SJCRH30 (cell line): ENCODE measurements around the gene KCTD15. TPM values are rescaled to one million over a fixed set of nuclear protein-coding genes. Genes with fewer than 3 reads are reported as not detected.

Source experiments
- DNase-seq, 2 experiments: peaks; one replicate each; pipeline ENCODE4 v3.0.0-alpha.2; 2015 to 2020
- H3K27ac ChIP-seq: fragments of 250-450 bp; sonication (Bioruptor Pico); 2 replicates; pipeline ENCODE4 v1.5.1; 2020; ENCODE audit warnings: mild to moderate bottlenecking, moderate library complexity
- H3K27me3 ChIP-seq: fragments of 250-450 bp; sonication (Bioruptor Pico); 2 replicates; pipeline ENCODE4 v1.5.1; 2020; ENCODE audit warnings: mild to moderate bottlenecking, moderate library complexity
- H3K36me3 ChIP-seq: fragments of 250-450 bp; sonication (Bioruptor Pico); 2 replicates; pipeline ENCODE4 v1.5.1; 2020; ENCODE audit warnings: mild to moderate bottlenecking, moderate library complexity
- H3K4me1 ChIP-seq: fragments of 250-450 bp; sonication (Bioruptor Pico); 2 replicates; pipeline ENCODE4 v1.5.1; 2020; ENCODE audit warnings: mild to moderate bottlenecking, moderate library complexity
- H3K4me3 ChIP-seq: fragments of 250-450 bp; sonication (Bioruptor Pico); 2 replicates; pipeline ENCODE4 v1.5.1; 2020; ENCODE audit warnings: mild to moderate bottlenecking, moderate library complexity
- H3K9me3 ChIP-seq: fragments of 250-450 bp; sonication (Bioruptor Pico); replicated peaks from 2 replicates; pipeline ENCODE4 v1.5.1; 2020; ENCODE audit warnings: mild to moderate bottlenecking, moderate library complexity
- total RNA-seq: library from RNA; depleted of rRNA; stranded (reverse); fragments of >200 nt; shearing (Covaris generic); gene quantifications from 2 replicates; pipeline ENCODE4 v1.2.3, GENCODE V29; 2014

Gene KCTD15
- total RNA-seq, 1 experiment from 2014 or later, result 42.0 TPM

- peaks cover 10% of the 10 kb centered on the region for H3K4me1 ChIP-seq
- H3K4me3 ChIP-seq, result peak overlapping the region; percentile 100
- DNase-seq, result no peak
- peaks cover 9% of the 10 kb centered on the region for H3K36me3 ChIP-seq
- H3K9me3 ChIP-seq, result no peaks in the 10 kb centered on the region
- H3K27me3 ChIP-seq, result no peaks in the 10 kb centered on the region
- no peak overlapping the region; the same call in 1 of the 2 replicates for H3K27ac ChIP-seq
These were observed 2.0 kb downstream of the KCTD15 start for GRCh38 chr19:33798681-33799111.

- H3K27ac ChIP-seq, result no peak overlapping the region
- no peaks in the 10 kb centered on the region for H3K27me3 ChIP-seq
- H3K9me3 ChIP-seq, result no peaks in the 10 kb centered on the region
- DNase-seq, result no peak
- peaks cover 13% of the 10 kb centered on the region for H3K36me3 ChIP-seq
- H3K4me1 ChIP-seq, result peaks cover 4% of the 10 kb centered on the region; the same call in 1 of the 2 replicates
- no peak overlapping the region for H3K4me3 ChIP-seq
These were observed 2.8 kb downstream of the KCTD15 start for GRCh38 chr19:33799476-33799875.

GRCh38 chr19:33800012-33800680 is 3.5 kb downstream of the KCTD15 start:
- no peak overlapping the region for H3K4me3 ChIP-seq
- no peak overlapping the region for H3K27ac ChIP-seq
- DNase-seq, result no peak
- no peaks in the 10 kb centered on the region for H3K9me3 ChIP-seq
- peaks cover 18% of the 10 kb centered on the region for H3K36me3 ChIP-seq
- H3K27me3 ChIP-seq, result no peaks in the 10 kb centered on the region
- peaks cover 3% of the 10 kb centered on the region; the same call in 1 of the 2 replicates for H3K4me1 ChIP-seq

GRCh38 chr19:33801411-33801810 is 4.7 kb downstream of the KCTD15 start:
- DNase-seq, result no peak
- Histone ChIP-seq H3K4me3 (no peak overlapping the region), H3K27me3 (no peaks in the 10 kb centered on the region), H3K27ac (no peak overlapping the region), H3K36me3 (peaks cover 25% of the 10 kb centered on the region), H3K4me1 (peaks cover 3% of the 10 kb centered on the region; the same call in 1 of the 2 replicates), H3K9me3 (no peaks in the 10 kb centered on the region)

GRCh38 chr19:33802001-33802400 is 5.3 kb downstream of the KCTD15 start:
- DNase-seq, result no peak
- H3K4me3 ChIP-seq, result no peak overlapping the region
- peaks cover 3% of the 10 kb centered on the region; the same call in 1 of the 2 replicates for H3K4me1 ChIP-seq
- no peak overlapping the region for H3K27ac ChIP-seq
- H3K36me3 ChIP-seq, result peaks cover 27% of the 10 kb centered on the region
- H3K27me3 ChIP-seq, result no peaks in the 10 kb centered on the region
- H3K9me3 ChIP-seq, result no peaks in the 10 kb centered on the region

- no peak for DNase-seq
- peaks cover 3% of the 10 kb centered on the region; the same call in 1 of the 2 replicates for H3K4me1 ChIP-seq
- H3K36me3 ChIP-seq, result peaks cover 32% of the 10 kb centered on the region
- no peaks in the 10 kb centered on the region for H3K27me3 ChIP-seq
- no peak overlapping the region for H3K4me3 ChIP-seq
- no peaks in the 10 kb centered on the region for H3K9me3 ChIP-seq
- H3K27ac ChIP-seq, result no peak overlapping the region
These were observed 6.1 kb downstream of the KCTD15 start for GRCh38 chr19:33802801-33803200.

- H3K27ac ChIP-seq, result no peak overlapping the region
- H3K27me3 ChIP-seq, result no peaks in the 10 kb centered on the region
- H3K4me3 ChIP-seq, result no peak overlapping the region
- no peaks in the 10 kb centered on the region for H3K9me3 ChIP-seq
- no peak for DNase-seq
- H3K36me3 ChIP-seq, result peaks cover 35% of the 10 kb centered on the region
- H3K4me1 ChIP-seq, result peaks cover 3% of the 10 kb centered on the region; the same call in 1 of the 2 replicates
These were observed 6.7 kb downstream of the KCTD15 start for GRCh38 chr19:33803383-33803782.

- no peak overlapping the region for H3K27ac ChIP-seq
- H3K36me3 ChIP-seq, result peaks cover 39% of the 10 kb centered on the region
- DNase-seq, result no peak
These were observed 7.5 kb downstream of the KCTD15 start for GRCh38 chr19:33804021-33804799.

GRCh38 chr19:33805313-33805712 is 8.6 kb downstream of the KCTD15 start:
- Histone ChIP-seq H3K27ac (no peak overlapping the region), H3K4me1 (no peaks in the 10 kb centered on the region), H3K27me3 (no peaks in the 10 kb centered on the region), H3K36me3 (peaks cover 42% of the 10 kb centered on the region), H3K9me3 (no peaks in the 10 kb centered on the region), H3K4me3 (no peak overlapping the region)
- no peak for DNase-seq

More at GRCh38 chr19:33804021-33804799, 7.5 kb downstream of the KCTD15 start:
- Histone ChIP-seq H3K27me3 (no peaks in the 10 kb centered on the region), H3K4me3 (no peak overlapping the region), H3K9me3 (no peaks in the 10 kb centered on the region), H3K4me1 (no peaks in the 10 kb centered on the region)

- no peak for DNase-seq
- Histone ChIP-seq H3K27me3 (no peaks in the 10 kb centered on the region), H3K36me3 (peaks cover 41% of the 10 kb centered on the region), H3K4me3 (no peak overlapping the region), H3K4me1 (no peaks in the 10 kb centered on the region), H3K27ac (no peak overlapping the region), H3K9me3 (no peaks in the 10 kb centered on the region)
These were observed 9.3 kb downstream of the KCTD15 start for GRCh38 chr19:33805840-33806433.

GRCh38 chr19:33806434-33806881 is 9.8 kb downstream of the KCTD15 start:
- H3K4me3 ChIP-seq, result no peak overlapping the region
- no peaks in the 10 kb centered on the region for H3K27me3 ChIP-seq
- H3K9me3 ChIP-seq, result no peaks in the 10 kb centered on the region
- H3K36me3 ChIP-seq, result peaks cover 38% of the 10 kb centered on the region
- no peak overlapping the region for H3K27ac ChIP-seq
- no peak for DNase-seq
- no peaks in the 10 kb centered on the region for H3K4me1 ChIP-seq

- H3K9me3 ChIP-seq, result no peaks in the 10 kb centered on the region
These were observed 11.7 kb downstream of the KCTD15 start for GRCh38 chr19:33808399-33808798.

GRCh38 chr19:33809960-33810359 is 13.3 kb downstream of the KCTD15 start:
- Histone ChIP-seq H3K27me3 (no peaks in the 10 kb centered on the region), H3K36me3 (peaks cover 35% of the 10 kb centered on the region)
- no peak for DNase-seq

More at GRCh38 chr19:33808399-33808798, 11.7 kb downstream of the KCTD15 start:
- H3K36me3 ChIP-seq, result peaks cover 44% of the 10 kb centered on the region
- no peak overlapping the region for H3K4me3 ChIP-seq
- no peaks in the 10 kb centered on the region for H3K27me3 ChIP-seq
- DNase-seq, result no peak
- H3K27ac ChIP-seq, result no peak overlapping the region
- no peaks in the 10 kb centered on the region for H3K4me1 ChIP-seq

GRCh38 chr19:33810821-33811220 is 14.2 kb downstream of the KCTD15 start:
- H3K27me3 ChIP-seq, result no peaks in the 10 kb centered on the region
- H3K27ac ChIP-seq, result no peak overlapping the region
- peaks cover 34% of the 10 kb centered on the region for H3K36me3 ChIP-seq
- H3K9me3 ChIP-seq, result no peaks in the 10 kb centered on the region
- no peaks in the 10 kb centered on the region for H3K4me1 ChIP-seq
- H3K4me3 ChIP-seq, result no peak overlapping the region
- DNase-seq, result no peak

More at GRCh38 chr19:33809960-33810359, 13.3 kb downstream of the KCTD15 start:
- Histone ChIP-seq H3K4me3 (no peak overlapping the region), H3K9me3 (no peaks in the 10 kb centered on the region), H3K4me1 (no peaks in the 10 kb centered on the region), H3K27ac (no peak overlapping the region)

- H3K4me3 ChIP-seq, result no peak overlapping the region
- no peaks in the 10 kb centered on the region for H3K27me3 ChIP-seq
- no peaks in the 10 kb centered on the region for H3K9me3 ChIP-seq
- peaks cover 30% of the 10 kb centered on the region for H3K36me3 ChIP-seq
- no peak overlapping the region for H3K27ac ChIP-seq
- H3K4me1 ChIP-seq, result no peaks in the 10 kb centered on the region
- no peak for DNase-seq
These were observed 14.6 kb downstream of the KCTD15 start for GRCh38 chr19:33811246-33811645.
